Measurements from ENCODE around the gene SLC4A8. TPM values are rescaled to one million over a fixed set of nuclear protein-coding genes. Genes with fewer than 3 reads are reported as not detected.

Gene SLC4A8
- total and polyA plus RNA-seq, 11 donors, result 0.07 to 3.6 (median 0.51) TPM

DNA sequence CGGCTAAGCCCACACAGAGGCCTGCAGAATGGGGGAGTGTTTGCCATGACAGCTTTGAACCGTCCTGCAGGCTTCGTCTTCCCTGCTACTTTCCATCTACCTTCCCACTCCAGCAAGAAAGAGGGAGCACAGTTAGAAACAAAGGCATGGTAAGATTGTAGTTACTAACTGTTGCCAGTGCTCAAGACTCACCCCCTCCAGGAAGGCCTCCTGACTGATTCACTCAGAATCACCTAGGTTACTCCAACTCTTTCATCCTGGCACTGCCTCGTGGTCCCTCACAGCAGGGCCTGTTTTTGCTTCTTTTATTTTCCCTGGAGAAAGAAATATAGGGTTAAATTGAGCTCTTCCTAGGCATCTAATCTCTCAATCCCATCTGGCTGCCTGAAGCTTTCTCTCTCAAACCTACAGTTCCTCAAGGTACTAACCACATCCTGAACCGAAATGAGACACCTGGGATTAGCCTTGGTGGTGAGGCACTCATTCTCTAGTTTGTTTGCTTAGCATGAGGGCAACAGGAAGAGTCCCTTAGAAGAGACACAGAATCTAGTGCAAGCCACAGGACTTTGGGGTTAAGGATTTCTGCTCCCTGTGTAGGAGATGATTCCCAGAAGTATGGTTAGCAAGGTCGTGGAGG lies 41.2 kb upstream of the SLC4A8 start:
- 68 to 86% (median 73%) methylated on average over 6 of the region's 6 CpGs for WGBS, 4 donors

DNA sequence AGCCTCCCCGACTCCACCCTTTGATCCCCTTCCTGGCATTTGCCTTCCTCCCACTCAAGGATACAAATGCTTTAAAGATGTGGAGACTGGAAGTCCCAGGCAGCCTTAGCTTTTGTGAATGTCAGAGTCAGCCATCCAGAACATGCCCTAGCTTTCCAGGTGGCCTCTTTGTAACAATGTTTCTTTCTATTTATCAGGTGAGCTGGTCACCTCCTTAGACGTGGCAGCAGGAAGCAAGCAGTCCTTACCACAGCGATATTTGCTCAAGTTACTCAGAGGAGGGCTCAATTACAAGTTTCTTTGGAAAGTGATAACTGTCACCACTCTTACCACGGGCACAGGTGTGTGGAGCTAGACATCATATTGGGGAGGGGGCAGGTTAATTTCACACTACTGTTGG lies 38.3 kb upstream of the SLC4A8 start:
- Histone ChIP-seq H3K27me3 (peaks cover 0 to 7% (median 1%) of the 10 kb centered on the region in 9 donors), H3K36me3 (peaks cover 0 to 6% (median 0%) of the 10 kb centered on the region in 9 donors), H3K4me1 (peaks cover 0 to 44% (median 0%) of the 10 kb centered on the region in 12 donors), H3K4me3 (no peak overlapping the region), H3K27ac (no peak overlapping the region), H3K9me3 (no peaks in the 10 kb centered on the region)
- intact Hi-C loops (cut with DNase I), result no loop called here
- no peak for TF ChIP-seq POLR2A (IDR thresholded peaks at IDR 0.05)
- TF ChIP-seq, protein P1, sequence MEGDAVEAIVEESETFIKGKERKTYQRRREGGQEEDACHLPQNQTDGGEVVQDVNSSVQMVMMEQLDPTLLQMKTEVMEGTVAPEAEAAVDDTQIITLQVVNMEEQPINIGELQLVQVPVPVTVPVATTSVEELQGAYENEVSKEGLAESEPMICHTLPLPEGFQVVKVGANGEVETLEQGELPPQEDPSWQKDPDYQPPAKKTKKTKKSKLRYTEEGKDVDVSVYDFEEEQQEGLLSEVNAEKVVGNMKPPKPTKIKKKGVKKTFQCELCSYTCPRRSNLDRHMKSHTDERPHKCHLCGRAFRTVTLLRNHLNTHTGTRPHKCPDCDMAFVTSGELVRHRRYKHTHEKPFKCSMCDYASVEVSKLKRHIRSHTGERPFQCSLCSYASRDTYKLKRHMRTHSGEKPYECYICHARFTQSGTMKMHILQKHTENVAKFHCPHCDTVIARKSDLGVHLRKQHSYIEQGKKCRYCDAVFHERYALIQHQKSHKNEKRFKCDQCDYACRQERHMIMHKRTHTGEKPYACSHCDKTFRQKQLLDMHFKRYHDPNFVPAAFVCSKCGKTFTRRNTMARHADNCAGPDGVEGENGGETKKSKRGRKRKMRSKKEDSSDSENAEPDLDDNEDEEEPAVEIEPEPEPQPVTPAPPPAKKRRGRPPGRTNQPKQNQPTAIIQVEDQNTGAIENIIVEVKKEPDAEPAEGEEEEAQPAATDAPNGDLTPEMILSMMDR (IDR thresholded peaks at IDR 0.05), result no peak
- WGBS, 4 donors, result 75 to 93% (median 83%) methylated on average over 4 of the region's 4 CpGs
- DNase-seq, result no peak
- no peak for ATAC-seq

More for the DNA sequence above, 41.2 kb upstream of the SLC4A8 start:
- H3K27me3 ChIP-seq, result no peaks in the 10 kb centered on the region
- DNase-seq (no peak), ATAC-seq (no peak)
- no peak for TF ChIP-seq POLR2A (IDR thresholded peaks at IDR 0.05)
- TF ChIP-seq, protein P1 (IDR thresholded peaks at IDR 0.05), result no peak
- intact Hi-C loops (cut with DNase I), result no loop called here
- H3K9me3 ChIP-seq, result no peaks in the 10 kb centered on the region
- H3K27ac ChIP-seq, result no peak overlapping the region
- H3K4me1 ChIP-seq, result peaks cover 0 to 17% (median 0%) of the 10 kb centered on the region in 12 donors
- no peak overlapping the region for H3K4me3 ChIP-seq
- peaks cover 0 to 19% (median 0%) of the 10 kb centered on the region in 9 donors for H3K36me3 ChIP-seq

DNA sequence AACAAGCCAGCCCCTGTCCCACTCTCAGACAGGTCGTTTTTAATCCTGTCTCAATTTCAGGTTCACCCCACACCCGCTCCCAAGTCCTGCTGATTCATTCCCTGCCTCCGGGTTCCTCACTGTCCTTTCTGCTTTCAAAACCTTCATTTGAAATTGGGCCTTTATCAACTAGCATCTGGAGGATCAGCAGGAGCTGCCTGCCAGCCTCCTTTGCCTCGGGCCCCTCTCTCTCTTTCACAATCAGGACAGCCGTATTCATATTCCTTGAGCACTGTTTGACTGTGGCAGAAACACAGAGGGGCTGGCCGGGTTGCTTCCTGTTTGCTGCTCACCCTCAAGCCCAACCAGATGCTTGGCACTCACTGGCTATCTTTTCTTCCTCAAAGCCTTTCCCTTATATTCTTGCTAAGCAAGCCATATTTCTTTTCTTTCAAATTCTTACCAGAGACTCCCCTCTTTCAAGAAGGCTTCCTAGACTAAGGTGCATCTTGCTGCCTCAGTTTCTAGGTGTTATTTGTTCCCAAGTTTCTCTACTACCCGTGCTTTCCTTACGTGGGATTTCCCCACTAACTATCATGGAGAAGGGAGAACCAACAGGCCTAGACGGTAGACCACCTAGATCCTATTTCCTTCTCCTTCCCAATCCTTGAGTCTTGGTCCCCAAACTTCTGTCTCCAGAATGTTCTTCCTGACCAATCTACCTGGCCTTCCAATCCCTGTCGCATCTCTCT lies 36.4 kb upstream of the SLC4A8 start:
- Histone ChIP-seq H3K27ac (peak overlapping the region in 1 of 12 donors; percentile 38), H3K9me3 (no peaks in the 10 kb centered on the region)
- ATAC-seq, result no peak

DNA sequence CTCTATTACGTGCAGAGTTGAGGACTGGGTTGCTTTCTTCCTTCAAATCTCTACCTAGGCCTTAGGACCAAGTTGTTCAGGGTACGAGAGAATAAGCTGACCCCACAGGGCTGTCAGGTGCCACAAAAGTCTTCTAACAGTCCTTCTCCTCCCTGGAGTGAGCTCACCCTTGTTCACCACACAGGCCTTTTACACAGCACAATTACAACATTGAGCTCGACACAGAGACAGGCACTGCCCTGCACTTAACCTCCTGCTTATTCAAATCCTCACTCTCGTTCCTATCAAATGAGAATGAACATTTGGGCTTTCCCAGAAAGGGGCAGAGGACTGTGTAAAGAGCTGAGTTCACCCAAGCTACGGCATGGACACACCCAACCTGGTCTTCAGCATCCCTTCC lies 35.8 kb upstream of the SLC4A8 start:
- no peak overlapping the region for H3K4me3 ChIP-seq
- H3K27me3 ChIP-seq, result peaks cover 0 to 26% (median 11%) of the 10 kb centered on the region in 9 donors
- H3K4me1 ChIP-seq, result peaks cover 0 to 54% (median 5%) of the 10 kb centered on the region in 12 donors
- H3K36me3 ChIP-seq, result no peaks in the 10 kb centered on the region
- DNase-seq (no peak), ATAC-seq (no peak)
- H3K9me3 ChIP-seq, result no peaks in the 10 kb centered on the region
- intact Hi-C loops (cut with DNase I), result no loop called here
- peak overlapping the region in 1 of 12 donors; percentile 38 for H3K27ac ChIP-seq
- TF ChIP-seq POLR2A (IDR thresholded peaks at IDR 0.05), result no peak
- TF ChIP-seq, protein P1 (IDR thresholded peaks at IDR 0.05), result no peak
- 88 to 94% (median 93%) methylated on average over 5 of the region's 5 CpGs for WGBS, 4 donors

More for the DNA sequence above, 36.4 kb upstream of the SLC4A8 start:
- 64 to 68% (median 66%) methylated on average over 10 of the region's 10 CpGs for WGBS, 4 donors
- Histone ChIP-seq H3K4me3 (no peak overlapping the region), H3K36me3 (no peaks in the 10 kb centered on the region), H3K27me3 (peaks cover 0 to 19% (median 11%) of the 10 kb centered on the region in 9 donors), H3K4me1 (peaks cover 0 to 48% (median 5%) of the 10 kb centered on the region in 12 donors)
- peak in 1 of 5 donors; percentile 45 for DNase-seq
- intact Hi-C loops (cut with DNase I), result no loop called here
- TF ChIP-seq, protein P1 (IDR thresholded peaks at IDR 0.05), result no peak
- TF ChIP-seq POLR2A (IDR thresholded peaks at IDR 0.05), result no peak
